Kidney capillary endothelial cell (primary cell): ENCODE results near the gene C1QTNF2.

ENCODE experiments used
- DNase-seq: peaks from one replicate; pipeline ENCODE4 v3.0.0-alpha.2; 2018; ENCODE audit warnings: low spot score

The C1QTNF2 gene

GRCh38 chr5:160371294-160371693 is 868 bp upstream of the C1QTNF2 start:
- DNase-seq = no peak

GRCh38 chr5:160370713-160371034 is 248 bp upstream of the C1QTNF2 start:
- no peak for DNase-seq

DNA sequence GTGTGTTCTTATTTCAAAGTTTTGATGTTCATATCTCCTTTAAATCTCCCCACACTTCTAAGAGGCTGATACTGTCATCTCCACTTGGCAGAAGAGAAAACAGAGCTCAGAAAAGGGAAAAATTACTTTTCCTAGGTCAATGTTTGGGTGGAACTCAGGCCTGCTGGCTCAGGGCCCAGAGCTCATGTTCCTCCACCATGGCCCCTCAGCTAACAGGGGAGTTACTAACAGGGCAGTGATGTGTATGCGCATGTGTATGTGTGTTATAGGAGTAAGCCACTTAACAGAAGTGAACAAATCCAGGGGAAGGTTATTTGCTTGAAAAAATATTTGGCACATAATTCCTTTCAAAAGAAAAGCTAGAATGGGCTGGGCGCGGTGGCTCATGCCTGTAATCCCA is 2.5 kb downstream of the C1QTNF2 start:
- DNase-seq = no peak

DNA sequence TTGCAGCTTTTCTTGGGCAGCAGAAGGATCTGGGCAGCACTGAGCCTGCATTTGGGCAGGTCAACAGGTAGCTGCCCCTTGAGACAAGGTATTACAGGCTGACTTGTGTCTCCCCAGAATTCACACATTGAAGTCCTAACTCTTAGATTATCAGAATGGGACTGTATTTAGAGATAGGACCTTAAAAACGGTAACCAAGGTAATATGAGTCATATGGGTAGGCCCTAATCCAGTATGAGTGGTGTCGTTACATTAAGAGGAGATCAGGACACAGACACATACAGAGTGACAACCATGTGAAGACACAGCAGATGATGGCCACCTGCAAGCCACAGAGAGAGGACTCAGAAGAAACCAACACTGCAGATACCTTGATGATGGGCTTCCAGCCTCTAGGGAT is 3.2 kb downstream of the C1QTNF2 start:
- no peak for DNase-seq

GRCh38 chr5:160366230-160366629 is 4.2 kb downstream of the C1QTNF2 start:
- no peak for DNase-seq

DNA sequence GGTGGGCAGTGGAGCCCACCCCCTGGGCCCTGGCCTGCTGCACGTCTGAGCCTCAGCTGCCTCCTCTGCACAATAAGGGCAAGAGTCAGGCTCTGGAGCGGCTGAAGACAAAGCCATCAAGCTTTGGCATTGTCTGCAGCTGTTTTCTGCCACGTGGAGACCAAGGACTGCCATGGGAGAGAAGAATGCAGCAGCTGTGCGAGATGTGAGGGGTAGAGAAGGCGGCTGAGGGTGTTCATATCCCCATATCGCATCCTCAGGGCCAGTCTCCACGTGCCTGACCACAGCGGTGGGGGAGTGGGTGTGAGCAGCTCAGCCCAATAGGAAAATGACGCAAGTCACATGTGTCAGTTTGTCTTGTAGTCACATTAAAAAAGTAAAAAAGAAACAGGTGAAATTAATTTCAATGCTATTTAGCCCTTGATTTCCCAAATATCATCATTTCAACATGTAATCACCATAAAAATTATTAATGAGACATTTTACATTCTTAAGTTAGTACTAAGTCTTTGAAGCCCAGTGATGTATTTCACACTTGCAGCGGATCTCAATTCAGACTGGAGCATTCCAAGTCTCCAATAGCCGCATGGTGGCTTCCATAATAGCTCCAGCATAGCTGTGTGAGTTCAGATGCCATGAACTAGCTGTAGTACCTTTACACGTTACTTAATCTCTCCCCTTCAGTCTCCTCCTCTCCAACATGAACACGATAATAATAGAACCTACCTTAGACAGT is 6.6 kb downstream of the C1QTNF2 start:
- no peak for DNase-seq

DNA sequence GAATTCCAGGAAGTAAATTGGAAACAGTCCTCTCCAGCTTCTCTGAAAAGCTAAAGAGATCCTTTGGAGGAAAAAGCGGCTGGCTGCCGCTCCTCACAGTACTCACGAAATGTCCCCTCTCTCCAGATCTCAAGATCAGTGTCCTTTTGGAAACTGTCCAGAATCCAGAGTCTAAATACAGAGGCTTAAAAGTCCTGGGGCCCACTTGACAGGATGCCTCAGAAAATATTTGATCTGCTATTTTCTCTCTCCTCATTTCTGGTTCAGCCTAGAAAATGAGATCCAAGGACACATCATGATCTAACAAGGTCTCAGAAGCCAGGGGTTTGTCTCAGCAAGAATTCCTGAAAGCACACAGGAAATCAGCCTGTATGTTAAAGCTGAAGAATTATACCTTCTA is 7.2 kb downstream of the C1QTNF2 start:
- DNase-seq = no peak

- no peak for DNase-seq
Measured at GRCh38 chr5:160361624-160362228, 8.7 kb downstream of the C1QTNF2 start.

DNA sequence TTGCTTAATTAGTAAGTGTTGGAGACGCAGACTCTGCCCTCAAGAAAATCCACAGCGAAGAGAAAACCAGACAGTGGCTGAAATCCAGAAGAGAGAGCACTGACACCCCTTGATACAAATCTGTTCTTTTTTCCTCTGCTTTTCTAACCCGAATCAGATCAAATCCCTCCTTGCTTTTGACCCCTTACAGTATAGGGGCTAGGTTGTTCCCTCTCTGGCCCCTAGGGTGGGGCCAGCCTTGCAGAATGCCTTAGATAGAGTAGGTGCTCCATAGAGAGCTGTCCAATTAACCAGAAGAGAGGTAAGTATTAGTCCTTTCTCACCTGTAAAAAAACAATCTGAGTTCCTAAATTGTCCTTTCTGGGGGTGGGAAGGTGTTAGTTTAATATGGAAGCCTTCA is 10.1 kb downstream of the C1QTNF2 start:
- no peak for DNase-seq

- no peak for DNase-seq
Measured at GRCh38 chr5:160359816-160360215, 10.6 kb downstream of the C1QTNF2 start.

DNA sequence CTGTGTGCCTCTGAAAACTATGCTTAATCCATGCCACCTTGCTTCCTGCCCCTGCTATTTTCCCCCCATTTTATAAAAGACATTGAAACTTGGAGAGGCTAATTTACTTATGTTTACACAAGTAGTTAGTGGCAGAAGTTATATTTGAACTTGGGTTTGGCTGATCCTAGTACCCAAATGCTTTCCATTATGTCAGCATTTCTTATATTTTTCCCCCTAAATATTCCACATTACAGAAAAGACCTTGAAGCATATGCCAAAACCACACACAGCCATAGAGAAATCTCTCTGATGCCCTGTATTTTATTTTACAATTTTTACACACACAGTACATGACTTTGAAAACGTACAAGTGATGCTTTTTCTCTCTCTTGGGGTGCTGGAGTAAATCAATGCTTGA is 11.2 kb downstream of the C1QTNF2 start:
- no peak for DNase-seq

DNA sequence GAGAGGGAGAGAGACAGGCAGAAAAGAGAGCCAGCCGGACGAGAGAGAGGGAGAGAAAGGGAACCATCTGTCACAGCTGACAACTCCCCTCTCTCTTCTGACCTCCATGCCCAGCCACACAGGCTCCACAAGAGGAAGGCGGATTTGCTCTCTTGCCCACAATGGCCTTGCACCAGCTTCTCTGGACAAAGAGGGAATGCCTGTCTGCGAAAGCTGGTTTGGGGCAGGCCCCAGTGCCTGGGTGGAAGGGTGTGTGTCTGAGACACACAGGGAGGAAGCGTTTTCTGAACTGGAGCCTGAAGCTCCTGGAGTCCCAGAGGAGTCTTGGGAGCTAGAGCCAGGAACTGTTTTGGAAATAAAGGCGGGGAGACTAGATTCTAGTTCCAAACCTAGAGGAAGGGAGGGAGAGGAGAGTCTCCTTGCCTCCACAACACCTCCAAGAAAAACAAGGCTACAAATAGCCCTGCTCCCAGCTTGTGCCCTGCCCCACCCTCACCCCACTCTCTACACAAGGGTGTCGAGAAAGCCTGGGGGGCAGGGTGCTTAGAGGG is 12.5 kb downstream of the C1QTNF2 start:
- no peak for DNase-seq

DNA sequence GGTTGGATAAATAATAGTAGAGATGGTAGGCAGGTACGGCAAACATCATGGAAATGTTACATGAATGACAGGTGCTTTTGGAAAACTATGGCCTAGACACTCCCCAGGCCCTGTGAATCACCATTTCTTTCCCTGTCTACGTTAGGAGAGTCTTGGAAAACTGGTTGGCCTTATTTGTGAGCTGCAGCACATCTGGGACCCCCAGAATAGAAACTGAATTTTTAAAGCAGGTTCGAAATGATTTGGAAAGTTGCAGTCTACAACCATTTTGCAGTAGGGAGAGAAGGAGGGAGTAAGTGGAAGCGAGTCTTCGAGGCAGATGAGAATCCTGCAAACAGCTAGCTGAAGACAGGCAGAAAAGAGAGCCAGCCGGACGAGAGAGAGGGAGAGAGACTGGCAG is 13.0 kb downstream of the C1QTNF2 start:
- DNase-seq = no peak

- DNase-seq = no peak
Measured at GRCh38 chr5:160356550-160357347, 13.7 kb downstream of the C1QTNF2 start.

DNA sequence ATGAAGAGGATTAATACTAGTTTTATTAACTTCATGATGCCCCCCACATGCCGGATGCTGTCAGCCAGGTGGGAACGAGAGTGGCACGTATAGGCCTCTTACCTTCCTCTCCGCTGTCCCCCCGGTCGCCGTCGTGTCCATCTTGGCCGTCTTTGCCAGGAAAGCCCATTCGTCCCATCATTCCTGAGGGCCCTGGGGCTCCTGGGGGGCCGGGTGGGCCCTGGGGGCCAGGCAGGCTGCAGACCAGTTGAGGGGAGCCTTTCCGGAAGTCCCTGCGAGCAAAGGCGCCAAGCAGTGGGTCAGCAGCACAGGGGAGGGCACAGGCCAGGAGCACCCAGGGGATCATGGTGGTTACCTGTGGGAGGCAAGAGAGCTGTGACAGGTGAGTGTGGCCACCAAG is 15.8 kb downstream of the C1QTNF2 start:
- DNase-seq = no peak

DNA sequence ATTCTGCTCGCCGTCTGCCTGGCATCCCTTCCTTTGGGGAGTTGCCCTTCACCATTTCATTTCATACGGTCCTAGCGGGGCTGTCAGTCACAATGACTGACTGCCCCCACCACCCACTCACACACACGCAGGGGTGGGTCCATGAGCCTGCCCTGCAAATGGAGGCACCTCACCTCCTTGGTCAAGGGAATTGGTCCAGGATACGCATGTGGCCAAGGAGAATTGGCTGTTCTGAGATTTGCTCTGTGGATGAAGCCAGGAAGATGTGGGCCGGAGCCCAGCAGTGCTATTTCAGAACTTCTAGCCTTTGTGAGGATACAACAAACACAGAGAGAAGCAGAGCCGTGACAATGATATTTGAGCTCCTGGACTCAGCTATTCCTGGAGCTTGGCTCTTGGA is 17.0 kb downstream of the C1QTNF2 start:
- no peak for DNase-seq

DNA sequence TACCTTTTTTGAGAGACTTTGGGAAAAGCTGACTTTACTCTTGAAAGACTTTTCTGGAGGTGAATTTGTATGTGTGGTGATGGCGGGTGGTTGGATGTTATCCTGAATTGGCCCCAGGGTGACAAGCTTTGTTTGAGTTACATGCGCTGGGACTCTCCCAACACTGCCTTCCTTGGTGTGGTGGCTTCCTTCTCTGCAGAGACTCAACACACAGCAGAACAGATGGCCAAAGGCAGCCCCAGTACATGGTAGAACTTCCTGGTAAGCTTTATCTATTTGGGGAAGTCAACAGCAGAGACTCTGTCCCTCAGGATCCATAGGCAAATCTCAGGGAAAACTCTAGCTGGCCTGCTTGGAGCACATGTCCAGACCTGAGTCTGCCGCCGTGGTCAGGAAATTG is 18.1 kb downstream of the C1QTNF2 start:
- DNase-seq = no peak

- DNase-seq = no peak
Measured at GRCh38 chr5:160349935-160350303, 20.5 kb downstream of the C1QTNF2 start.

DNA sequence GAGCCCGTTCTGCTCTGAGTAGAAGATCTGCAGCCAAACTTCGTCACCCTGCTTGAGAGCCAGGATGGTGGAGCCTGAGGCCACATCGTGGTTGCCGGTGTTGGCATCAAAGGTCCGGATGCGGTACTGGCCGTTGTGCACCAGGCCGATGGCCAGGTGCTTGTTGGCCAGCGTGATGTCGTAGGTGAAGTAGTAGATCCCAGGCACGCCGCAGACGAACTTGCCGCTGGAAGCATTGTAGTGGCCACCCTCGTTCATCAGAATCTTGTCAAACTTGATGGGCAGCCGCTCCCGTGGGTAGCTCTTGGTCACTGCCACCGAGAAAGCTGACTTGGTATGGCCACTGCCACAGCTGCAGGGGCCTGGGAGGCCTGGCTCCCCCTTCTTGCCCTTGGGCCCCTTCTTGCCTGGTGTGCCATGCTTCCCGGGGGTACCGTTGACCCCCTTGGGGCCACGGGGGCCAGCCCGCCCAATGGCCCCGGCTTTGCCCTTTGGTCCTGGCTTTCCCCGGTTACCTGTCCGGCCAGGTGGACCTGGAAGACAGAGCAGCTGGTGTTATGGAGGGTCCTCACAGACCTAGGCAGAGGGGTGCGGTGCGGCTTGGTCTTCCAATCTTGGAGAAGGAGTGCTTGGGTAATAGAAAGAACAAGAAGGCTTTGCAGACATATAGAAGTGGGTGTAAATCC is 21.0 kb downstream of the C1QTNF2 start:
- no peak for DNase-seq

- no peak for DNase-seq
Measured at GRCh38 chr5:160348080-160348479, 22.3 kb downstream of the C1QTNF2 start.

DNA sequence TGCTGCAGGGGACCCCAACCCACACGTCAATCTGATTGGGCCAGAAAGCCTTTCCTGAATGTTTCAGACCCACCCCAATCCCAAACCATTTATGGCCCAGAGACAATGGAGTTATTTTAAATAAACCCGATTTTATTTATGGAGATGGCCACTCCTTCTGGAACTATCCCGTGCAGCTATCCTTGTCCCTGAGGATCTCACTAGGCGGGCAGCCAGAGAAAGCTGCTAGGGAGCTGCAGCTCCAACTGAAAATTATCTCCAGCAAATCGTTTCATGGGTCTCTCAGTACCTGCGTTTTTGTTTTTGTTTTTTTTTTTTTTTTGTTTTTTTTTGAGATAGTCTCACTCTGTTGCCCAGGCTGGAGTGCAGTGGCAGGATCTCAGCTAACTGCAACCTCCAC is 23.0 kb downstream of the C1QTNF2 start:
- DNase-seq = no peak

DNA sequence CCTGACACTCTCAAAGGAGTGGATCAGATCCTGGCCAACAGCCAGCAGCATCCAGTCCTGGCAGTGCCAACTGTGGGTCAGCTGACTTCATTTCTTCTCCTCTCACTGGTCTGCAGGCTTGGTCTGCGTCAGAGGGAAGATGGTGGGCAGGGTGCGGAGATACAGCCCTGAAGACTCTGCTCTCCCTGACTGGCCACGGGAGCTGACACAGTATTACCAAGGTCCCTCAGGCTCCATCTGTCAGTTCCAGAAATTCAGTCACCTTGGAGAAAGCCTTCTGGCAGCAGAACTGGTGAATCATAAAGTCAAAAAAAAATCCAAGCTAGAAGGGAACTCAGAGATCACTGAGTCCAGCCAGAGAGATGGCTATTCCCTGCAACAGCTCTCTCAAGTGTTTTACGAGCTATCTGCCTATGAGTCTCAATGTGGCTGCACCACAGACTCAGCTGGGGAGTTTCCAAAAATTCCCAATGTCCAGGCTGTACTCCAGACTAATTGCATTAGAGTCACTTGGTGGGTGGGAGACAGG is 27.9 kb downstream of the C1QTNF2 start:
- DNase-seq = no peak
